K562 (cell line): ENCODE results near the gene TPM4. TPM values are rescaled to one million over a fixed set of nuclear protein-coding genes. Genes with fewer than 3 reads are reported as not detected.

Experiments used
- BHLHE40 ChIP-seq: IDR thresholded peaks from 2 replicates; pipeline ENCODE4 v1.6.1; 2011; ENCODE audit warnings: low read length, improper control_type of control experiment
- BMI1 ChIP-seq: fragments of 150-350 bp; IDR thresholded peaks from 2 replicates; pipeline ENCODE4 v1.6.1; 2014; ENCODE audit warnings: low read length
- CREB3L1 ChIP-seq: fragments of 450-650 bp; IDR thresholded peaks from 2 replicates; pipeline ENCODE4 v1.6.1; 2014; ENCODE audit warnings: low read depth, mild to moderate bottlenecking, moderate library complexity, borderline replicate concordance
- FOXK2 ChIP-seq, 2 experiments: fragments of 450-650 bp; IDR thresholded peaks in 1 of 2; conservative IDR thresholded peaks in 1 of 2; 2 replicates each; pipeline ENCODE4 v1.6.1; 2016; ENCODE audit warnings: low read depth in 2 of 2, mild to moderate bottlenecking in 1 of 2
- KAT8 ChIP-seq: fragments of 450-650 bp; IDR thresholded peaks from 2 replicates; pipeline ENCODE4 v1.6.1; 2016; ENCODE audit warnings: low read depth, mild to moderate bottlenecking
- KDM2B ChIP-seq: fragments of 250-450 bp; sonication (Bioruptor Pico); IDR thresholded peaks from 2 replicates; pipeline ENCODE4 v1.8.0; 2021; ENCODE audit warnings: mild to moderate bottlenecking, moderate library complexity
- MCM3 ChIP-seq: fragments of 450-650 bp; IDR thresholded peaks from 2 replicates; pipeline ENCODE4 v1.6.1; 2016
- NFIX ChIP-seq: fragments of 250-450 bp; sonication (Bioruptor Pico); IDR thresholded peaks from 2 replicates; pipeline ENCODE4 v1.4.0; 2020; ENCODE audit warnings: low read depth, mild to moderate bottlenecking, moderate library complexity
- RAD51 ChIP-seq: fragments of 450-650 bp; IDR thresholded peaks from 2 replicates; pipeline ENCODE4 v1.7.1; 2016; ENCODE audit warnings: low read depth, mild to moderate bottlenecking, borderline replicate concordance
- RBM25 ChIP-seq: fragments of 200-400 bp; formaldehyde crosslinking; IDR thresholded peaks from 2 replicates; pipeline ENCODE4 v1.6.1; 2018; ENCODE audit warnings: low read length, low read depth, moderate library complexity; ENCODE audit not compliant: severe bottlenecking
- ZBTB26 ChIP-seq: fragments of 450-650 bp; formaldehyde crosslinking; IDR thresholded peaks from 2 replicates; pipeline ENCODE4 v1.4.0; 2022; ENCODE audit warnings: missing genetic modification characterization
- ZC3H11A ChIP-seq: IDR thresholded peaks from 2 replicates; pipeline ENCODE4 v1.6.1; 2012; ENCODE audit warnings: low read depth, low read length, improper control_type of control experiment
- ZNF280A ChIP-seq: fragments of 450-650 bp; IDR thresholded peaks from 2 replicates; pipeline ENCODE4 v1.6.1; 2018; ENCODE audit warnings: mild to moderate bottlenecking, low read depth; ENCODE audit not compliant: partially characterized antibody
- ZNF318 ChIP-seq, 2 experiments: fragments of 450-650 bp; IDR thresholded peaks; 2 replicates each; pipeline ENCODE4 v1.6.1; 2016; ENCODE audit warnings: mild to moderate bottlenecking in 2 of 2, borderline replicate concordance in 1 of 2, low read depth in 1 of 2, moderate library complexity in 1 of 2
- polyA plus RNA-seq, 8 experiments: library from polyadenylated mRNA; depleted of rRNA in 4 of 8; stranded (reverse) in 5 of 8; unstranded in 3 of 8; fragments of >200 nt; fragmentation: Nextera tagmentation in 2 of 8; fragmentation: Illumina TruSeq in 1 of 8; extraction: Ambion mirVana in 2 of 8; extraction: Trizol in 1 of 8; gene quantifications; 2 replicates each; pipeline versions ENCODE4 v1.2.1 to v1.2.3, GENCODE V29; 2011 to 2014; ENCODE audit warnings: inconsistent platforms in 1 of 8, missing spikeins in 1 of 8
- total RNA-seq, 7 experiments: library from RNA; depleted of rRNA in 6 of 7; stranded (reverse); fragments of >200 nt in 6 of 7; fragmentation: Illumina TruSeq in 2 of 7; extraction: Trizol in 2 of 7; gene quantifications; 2 replicates each; pipeline versions ENCODE4 v1.2.1 to v1.2.3, GENCODE V29; 2011 to 2021; ENCODE audit warnings: low replicate concordance in 1 of 7

The TPM4 gene
- total and polyA plus RNA-seq, 9 of the 15 experiments (the other 6 are each of a cell fraction or from before 2014, with no cell fraction given) = 28.1 to 111 (median 77.4) TPM

GRCh38 chr19:16078759-16079707, 2.7 kb downstream of the TPM4 start (continued):
- TF ChIP-seq BMI1 (no peak), BHLHE40 (peak; percentile 45; the same call in 1 of the 2 replicates), ZC3H11A (no peak), NFIX (CRISPR knock-in tag) (no peak), ZNF280A (no peak), CREB3L1 (peak; percentile 71; the same call in 1 of the 2 replicates), KAT8 (no peak), FOXK2 (conservative IDR thresholded peaks at IDR 0.05 in 1 of 2, IDR thresholded peaks at IDR 0.05 in 1 of 2; ENCODE audit: low read depth in 2 of 2) (peak; percentile 37 to 73; a peak in 3 of 4 replicates), ZNF318 (IDR thresholded peaks at IDR 0.05; ENCODE audit: borderline replicate concordance in 1 of 2, low read depth in 1 of 2) (peak in 1 of 2 experiments; percentile 70; a peak in 1 of 4 replicates), MCM3 (no peak), RAD51 (no peak; the same call in 1 of the 2 replicates), ZBTB26 (CRISPR knock-in tag) (no peak), KDM2B (CRISPR knock-in tag) (no peak), RBM25 (no peak)
